Smooth muscle cell of the coronary artery (primary cell): ENCODE results near the gene WFDC12. TPM values are rescaled to one million over a fixed set of nuclear protein-coding genes. Genes with fewer than 3 reads are reported as not detected.

ENCODE experiments used
- total RNA-seq: library from RNA; depleted of rRNA; stranded (reverse); fragments of >200 nt; gene quantifications from 2 replicates; pipeline ENCODE4 v1.2.3, GENCODE V29; 2014; ENCODE audit warnings: low replicate concordance

Gene WFDC12, protein sequence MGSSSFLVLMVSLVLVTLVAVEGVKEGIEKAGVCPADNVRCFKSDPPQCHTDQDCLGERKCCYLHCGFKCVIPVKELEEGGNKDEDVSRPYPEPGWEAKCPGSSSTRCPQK
- total RNA-seq, result not detected in 2 replicates

DNA sequence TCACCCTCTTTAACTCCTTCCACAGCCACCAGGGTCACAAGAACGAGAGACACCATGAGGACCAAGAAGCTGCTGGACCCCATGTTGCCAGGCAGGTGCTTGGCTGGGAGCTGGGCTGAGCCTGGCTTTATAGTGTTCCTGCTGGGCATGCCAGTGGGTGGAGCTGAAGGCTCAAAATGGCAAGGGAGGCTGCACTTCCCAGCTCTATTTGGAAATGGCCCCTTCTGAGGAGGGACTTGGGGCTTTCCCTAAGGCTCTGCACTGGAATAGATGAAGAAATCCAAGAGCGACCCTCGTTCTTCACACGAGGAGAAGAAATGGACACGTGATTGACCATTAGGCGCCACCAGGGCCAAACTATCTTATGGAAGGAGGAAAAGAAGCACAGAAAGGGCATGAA, at the start of gene WFDC12:
TSS of gene WFDC12 (minus strand) at position 101 of the 400 bp plus-strand sequence. CDS start at position 83, 18 bp downstream.

DNA sequence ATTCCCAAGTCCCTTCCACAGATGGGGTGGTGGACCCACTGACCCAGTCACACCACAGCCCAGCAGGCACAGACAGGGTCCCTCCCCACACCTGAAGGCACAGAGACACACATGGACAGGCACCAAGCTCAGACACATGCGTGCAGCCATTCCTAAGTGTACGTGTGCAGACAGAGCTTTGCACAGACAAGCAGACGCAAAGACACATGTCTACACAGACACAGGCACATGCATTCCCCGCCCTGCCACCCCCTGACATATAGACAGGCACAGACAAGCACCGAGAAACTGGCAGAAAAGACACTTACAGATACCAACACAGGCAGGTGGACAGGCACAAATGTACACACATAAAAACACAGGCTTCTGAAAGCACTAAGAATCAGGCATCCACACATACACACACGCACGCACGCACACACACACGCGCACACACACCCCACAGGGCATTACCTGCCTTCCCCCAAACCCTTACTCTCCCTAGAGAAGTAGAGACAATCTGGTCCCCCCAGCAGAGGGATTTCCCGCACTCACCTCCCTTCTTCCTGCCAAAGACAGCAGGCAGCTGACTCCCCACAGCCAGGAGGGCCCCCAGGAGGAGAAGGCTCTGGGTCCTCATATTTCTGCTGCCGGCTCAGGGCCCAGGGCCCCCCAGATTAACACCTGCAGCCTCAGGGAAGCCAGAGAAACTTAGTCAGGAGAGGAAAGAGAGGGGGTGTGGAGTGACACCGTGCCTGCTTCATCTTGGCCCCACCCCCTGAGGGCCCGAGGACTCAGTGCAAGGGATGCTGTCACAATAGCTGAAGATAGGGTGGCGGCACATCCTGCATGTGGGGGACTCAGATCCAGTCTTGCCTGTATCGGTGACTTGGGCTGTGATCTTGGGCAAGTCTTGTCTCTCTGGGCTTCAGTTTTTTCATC, 9.5 kb downstream of the WFDC12 start, which contains the start of gene WFDC5:
TSS of gene WFDC5 (minus strand) at position 710 of the 921 bp plus-strand sequence. CDS start at position 619, 91 bp downstream.

DNA sequence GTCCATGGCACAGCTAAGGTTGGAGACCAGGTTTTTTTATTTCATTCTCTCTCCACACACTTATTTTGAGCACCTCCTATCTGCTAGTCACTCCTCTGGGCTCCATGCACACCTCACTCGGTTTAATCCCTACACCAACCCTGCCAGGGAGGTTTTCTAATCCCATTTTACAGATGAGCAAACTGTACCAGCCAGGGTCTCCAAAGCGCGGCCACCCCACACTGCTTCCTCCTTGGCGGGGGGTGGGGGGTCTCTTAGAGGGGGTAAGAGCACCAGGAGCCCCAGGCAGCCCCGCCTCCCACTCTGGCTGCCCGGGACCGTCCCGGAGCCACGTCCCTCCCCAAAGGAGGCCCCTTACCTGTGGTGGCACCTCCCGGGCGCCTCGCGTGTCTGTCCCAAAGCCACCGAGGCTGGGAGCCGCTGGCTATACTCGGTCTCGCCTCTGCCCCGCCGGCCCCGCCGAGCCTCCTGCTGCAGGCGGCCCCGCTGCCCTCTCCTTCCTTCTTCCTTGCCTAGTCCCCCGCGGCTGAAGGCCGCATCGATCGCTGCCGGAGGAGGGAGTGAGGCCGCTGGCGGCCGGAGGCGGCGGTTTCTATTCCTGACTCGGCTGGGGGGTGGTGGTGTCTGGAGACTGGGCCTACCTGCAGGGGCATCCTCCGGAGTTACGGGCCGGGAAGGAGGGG, 23.6 kb downstream of the WFDC12 start, which contains the start of gene KCNS1:
TSS of gene KCNS1 (minus strand) at position 565 of the 683 bp plus-strand sequence. CDS start 1,891 bp downstream, outside the sequence.

Other genes starting within 250 kb of the WFDC12 start
- gene YWHAB, start 238.8 kb downstream of the WFDC12 start, total RNA-seq, result 46.0 and 80.0 TPM in 2 replicates
- gene PABPC1L, start 214.4 kb downstream of the WFDC12 start, total RNA-seq, result 4.4 and 6.4 TPM in 2 replicates
- 5.7 and 18.4 TPM in 2 replicates for gene TOMM34, start 164.1 kb downstream of the WFDC12 start, total RNA-seq
- gene STK4, start 158.0 kb downstream of the WFDC12 start, total RNA-seq, result 19.0 TPM in 2 replicates
- gene KCNS1, start 23.3 kb downstream of the WFDC12 start, total RNA-seq, result 0.23 and 0.70 TPM in 2 replicates
- not detected in 2 replicates for gene WFDC5, start 9.3 kb downstream of the WFDC12 start, total RNA-seq
- not detected in 2 replicates for gene PI3, start 50.4 kb upstream of the WFDC12 start, total RNA-seq
- gene SEMG1, start 82.6 kb upstream of the WFDC12 start, total RNA-seq, result not detected in 2 replicates
- gene SEMG2, start 96.9 kb upstream of the WFDC12 start, total RNA-seq, result not detected in 2 replicates
- gene SLPI, start 130.1 kb upstream of the WFDC12 start, total RNA-seq, result not detected in 2 replicates
- not detected in 2 replicates for gene RBPJL, start 182.4 kb upstream of the WFDC12 start, total RNA-seq
- gene MATN4, start 183.8 kb upstream of the WFDC12 start, total RNA-seq, result 0.23 TPM in 1 of 2 replicates, not detected in the other
- 28.8 and 50.7 TPM in 2 replicates for gene SDC4, start 224.0 kb upstream of the WFDC12 start, total RNA-seq
- 15.5 and 38.7 TPM in 2 replicates for gene SYS1, start 238.7 kb upstream of the WFDC12 start, total RNA-seq